HepG2 (cell line): Measurements from ENCODE around the gene ANAPC1. TPM values are rescaled to one million over a fixed set of nuclear protein-coding genes. Genes with fewer than 3 reads are reported as not detected.

Experiments used
- CC2D1A ChIP-seq: sonication (generic); formaldehyde crosslinking; IDR thresholded peaks from 2 replicates; pipeline ENCODE4 v1.8.1; 2023; ENCODE audit warnings: mild to moderate bottlenecking, missing genetic modification reagents
- DZIP1 ChIP-seq: sonication (generic); formaldehyde crosslinking; IDR thresholded peaks from 2 replicates; pipeline ENCODE4 v1.5.0; 2020; ENCODE audit warnings: mild to moderate bottlenecking, missing genetic modification reagents
- GATAD2A ChIP-seq: IDR thresholded peaks from 2 replicates; pipeline ENCODE4 v1.6.1; 2016
- KDM5A ChIP-seq: fragments of 200-600 bp; sonication (generic); IDR thresholded peaks from 2 replicates; pipeline ENCODE4 v1.7.0; 2018; ENCODE audit warnings: antibody characterized with exemption, mild to moderate bottlenecking, low read length, borderline replicate concordance
- KMT2A ChIP-seq: sonication (generic); formaldehyde crosslinking; IDR thresholded peaks from 2 replicates; pipeline ENCODE4 v1.4.0; 2020; ENCODE audit warnings: missing genetic modification reagents
- LCORL ChIP-seq, 2 experiments: fragments of 450-650 bp in 1 of 2; sonication (generic) in 1 of 2; formaldehyde crosslinking in 1 of 2; IDR thresholded peaks; 2 replicates each; pipeline versions ENCODE4 v1.5.0 to v1.6.1; 2017 to 2020; ENCODE audit warnings: antibody characterized with exemption in 1 of 2, missing genetic modification reagents in 1 of 2
- MAX ChIP-seq: IDR thresholded peaks from 2 replicates; pipeline ENCODE4 v1.6.1; 2012; ENCODE audit warnings: inconsistent platforms
- NR2F1 ChIP-seq, 2 experiments: fragments of 450-650 bp in 1 of 2; formaldehyde crosslinking in 1 of 2; IDR thresholded peaks; 2 replicates each; pipeline versions ENCODE4 v1.5.0 to v1.6.1; 2016 to 2020; ENCODE audit warnings: mild to moderate bottlenecking in 1 of 2, missing compliant biosample characterization in 1 of 2, missing genetic modification reagents in 1 of 2, moderate library complexity in 1 of 2
- NR2F6 ChIP-seq, 2 experiments: IDR thresholded peaks; 2 replicates each; pipeline ENCODE4 v1.6.1; 2016; ENCODE audit warnings: antibody characterized with exemption in 1 of 2, mild to moderate bottlenecking in 1 of 2
- PAXIP1 ChIP-seq: sonication (generic); formaldehyde crosslinking; conservative IDR thresholded peaks from 2 replicates; pipeline ENCODE4 v1.4.0; 2020; ENCODE audit warnings: mild to moderate bottlenecking, missing genetic modification reagents, moderate library complexity
- POLR2AphosphoS2 ChIP-seq: IDR thresholded peaks from 2 replicates; pipeline ENCODE4 v1.6.1; 2011; ENCODE audit warnings: low read depth, low read length, improper control_type of control experiment
- SAP130 ChIP-seq: IDR thresholded peaks from 2 replicates; pipeline ENCODE4 v1.6.1; 2016; ENCODE audit warnings: low read depth
- SOX13 ChIP-seq, 3 experiments: fragments of 450-650 bp in 1 of 3; sonication (generic) in 1 of 3; formaldehyde crosslinking in 1 of 3; IDR thresholded peaks in 2 of 3; conservative IDR thresholded peaks in 1 of 3; 2 replicates each; pipeline versions ENCODE4 v1.5.0 to v1.6.1; 2016 to 2020; ENCODE audit warnings: antibody characterized with exemption in 1 of 3, mild to moderate bottlenecking in 1 of 3, missing compliant biosample characterization in 1 of 3, missing genetic modification reagents in 1 of 3, moderate library complexity in 1 of 3
- TBP ChIP-seq: sonication (generic); formaldehyde crosslinking; IDR thresholded peaks from 2 replicates; pipeline ENCODE4 v1.5.0; 2020; ENCODE audit warnings: missing genetic modification reagents
- TCF7 ChIP-seq: sonication (generic); IDR thresholded peaks from 2 replicates; pipeline ENCODE4 v1.6.1; 2016; ENCODE audit warnings: antibody characterized with exemption, low read depth
- TEAD2 ChIP-seq: sonication (generic); formaldehyde crosslinking; IDR thresholded peaks from 2 replicates; pipeline ENCODE4 v1.9.0; 2021; ENCODE audit warnings: missing genetic modification reagents
- TEAD3 ChIP-seq: optimal IDR thresholded peaks from 2 replicates; pipeline ENCODE3; 2016; ENCODE audit warnings: borderline replicate concordance
- XBP1 ChIP-seq: sonication (generic); formaldehyde crosslinking; IDR thresholded peaks from 2 replicates; pipeline ENCODE4 v1.5.0; 2020; ENCODE audit warnings: missing genetic modification reagents
- ZMYM3 ChIP-seq: sonication (generic); formaldehyde crosslinking; IDR thresholded peaks from 2 replicates; pipeline ENCODE4 v1.5.1; 2020; ENCODE audit warnings: mild to moderate bottlenecking, missing genetic modification reagents
- ZNF230 ChIP-seq: sonication (generic); formaldehyde crosslinking; IDR thresholded peaks from 2 replicates; pipeline ENCODE4 v1.4.0; 2020; ENCODE audit warnings: mild to moderate bottlenecking, missing genetic modification reagents
- ZNF24 ChIP-seq: fragments of 450-650 bp; IDR thresholded peaks from 2 replicates; pipeline ENCODE4 v1.6.1; 2017; ENCODE audit warnings: antibody characterized with exemption, mild to moderate bottlenecking
- ZNF614 ChIP-seq: IDR thresholded peaks from 2 replicates; pipeline ENCODE4 v1.6.1; 2018; ENCODE audit warnings: missing biosample characterization, missing genetic modification reagents, inconsistent platforms, borderline replicate concordance
- ZNF644 ChIP-seq: IDR thresholded peaks from 2 replicates; pipeline ENCODE4 v1.6.1; 2016; ENCODE audit warnings: low read depth
- ZSCAN25 ChIP-seq: sonication (generic); formaldehyde crosslinking; IDR thresholded peaks from 2 replicates; pipeline ENCODE4 v1.8.0; 2022; ENCODE audit warnings: mild to moderate bottlenecking, missing genetic modification reagents
- polyA plus RNA-seq, 8 experiments: library from polyadenylated mRNA; depleted of rRNA in 3 of 8; stranded (reverse) in 7 of 8; unstranded in 1 of 8; fragments of >200 nt; fragmentation: Illumina TruSeq in 4 of 8; extraction: Trizol in 4 of 8; gene quantifications; 2 replicates each; pipeline versions ENCODE4 v1.2.1 to v1.2.3, GENCODE V29; 2011 to 2016; ENCODE audit warnings: low read depth in 4 of 8, missing spikeins in 1 of 8, mixed read lengths in 1 of 8; ENCODE audit not compliant: insufficient read depth in 1 of 8
- total RNA-seq, 5 experiments: library from RNA; depleted of rRNA; stranded (reverse); fragments of >200 nt; fragmentation: Illumina TruSeq; extraction: Trizol; gene quantifications; 2 replicates each; pipeline ENCODE4 v1.2.3, GENCODE V29; 2016; ENCODE audit warnings: low read depth in 1 of 5

Gene ANAPC1
- total and polyA plus RNA-seq, 2 of the 13 experiments (the other 11 are each of a cell fraction or from before 2014, with no cell fraction given), result 50.0 to 89.7 TPM

DNA sequence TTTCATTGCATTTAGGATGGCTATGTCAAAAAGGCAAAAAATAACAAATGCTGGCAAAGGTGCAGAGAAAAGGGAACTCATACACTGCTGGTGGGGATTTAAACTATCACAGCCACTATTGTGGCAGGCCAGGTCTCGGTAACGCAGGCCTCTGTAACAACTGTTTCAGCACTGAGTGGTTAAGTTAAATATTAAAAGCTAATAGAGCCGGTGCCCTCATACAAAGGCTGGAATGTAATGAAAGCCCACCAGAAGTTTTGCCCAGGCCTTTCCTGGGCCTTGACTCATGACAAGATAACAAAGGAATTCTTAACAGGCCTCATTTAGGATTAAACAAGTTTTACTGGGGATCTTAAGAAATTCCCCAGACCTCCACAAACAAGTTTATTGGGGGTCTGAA is 25.1 kb upstream of the ANAPC1 start (continued):
- no peak for TF ChIP-seq MAX
- 0 out of 2 replicates have a peak, but pooled peaks have one; percentile 42 for TF ChIP-seq NR2F6 (IDR thresholded peaks at IDR 0.05)
- TF ChIP-seq NR2F6 (CRISPR knock-in tag; IDR thresholded peaks at IDR 0.05), result no peak
- no peak for TF ChIP-seq ZNF230 (CRISPR knock-in tag)
- no peak for TF ChIP-seq KDM5A
- peak; percentile 32 for TF ChIP-seq PAXIP1 (CRISPR knock-in tag)
- no peak for TF ChIP-seq SOX13 (IDR thresholded peaks at IDR 0.05)
- peak in 1 of 2 experiments; percentile 55; a peak in 2 of 4 replicates for TF ChIP-seq SOX13 (CRISPR knock-in tag; conservative IDR thresholded peaks at IDR 0.05 in 1 of 2, IDR thresholded peaks at IDR 0.05 in 1 of 2)
- TF ChIP-seq TCF7, result no peak
- no peak for TF ChIP-seq ZNF644 (CRISPR knock-in tag)
- TF ChIP-seq LCORL (IDR thresholded peaks at IDR 0.05), result no peak
- no peak for TF ChIP-seq LCORL (CRISPR knock-in tag; IDR thresholded peaks at IDR 0.05)
- TF ChIP-seq POLR2AphosphoS2, result no peak
- no peak for TF ChIP-seq ZNF24
- no peak; the same call in 1 of the 2 replicates for TF ChIP-seq CC2D1A (CRISPR knock-in tag)
- no peak for TF ChIP-seq XBP1 (CRISPR knock-in tag)
- TF ChIP-seq NR2F1 (CRISPR knock-in tag; IDR thresholded peaks at IDR 0.05), result no peak
- TF ChIP-seq ZNF614 (CRISPR knock-in tag), result peak; percentile 28; the same call in 1 of the 2 replicates
- peak; percentile 91 for TF ChIP-seq TEAD3 (CRISPR knock-in tag)
- no peak for TF ChIP-seq DZIP1 (CRISPR knock-in tag)
- TF ChIP-seq TBP (CRISPR knock-in tag), result no peak
- TF ChIP-seq KMT2A, result peak; percentile 78; the same call in 1 of the 2 replicates
- peak; percentile 83 for TF ChIP-seq GATAD2A (CRISPR knock-in tag)
- TF ChIP-seq SAP130 (CRISPR knock-in tag), result peak; percentile 27; the same call in 1 of the 2 replicates
- TF ChIP-seq TEAD2 (CRISPR knock-in tag), result no peak
- TF ChIP-seq ZMYM3 (CRISPR knock-in tag), result no peak
- no peak for TF ChIP-seq ZSCAN25 (CRISPR knock-in tag)
